Fibroblast of pulmonary artery (primary cell): ENCODE results near the gene NCKAP1.
A peak's percentile ranks its signal among the peaks of the same experiment; 100 is the strongest.
"Not testable (repeated sequence)": the region's sequence is repeated elsewhere in the genome, so short reads cannot be mapped to it uniquely, and the experiment has no call there.

Experiments used
- DNase-seq: peaks from one replicate; pipeline ENCODE4 v3.0.0-alpha.2; 2010; ENCODE audit warnings: low read depth
- H3K4me3 ChIP-seq: replicated peaks from 2 replicates; pipeline ENCODE4 v1.5.1; 2011; ENCODE audit warnings: low read depth, mild to moderate bottlenecking, control low read depth, low read length, moderate library complexity
- CTCF ChIP-seq: IDR thresholded peaks from 2 replicates; pipeline ENCODE4 v1.5.1; 2011; ENCODE audit warnings: mild to moderate bottlenecking, control low read depth, low read length, inconsistent platforms; ENCODE audit errors: missing control alignments

NCKAP1 gene

GRCh38 chr2:183019718-183020442, 18.4 kb downstream of the NCKAP1 start:
- no peak for TF ChIP-seq CTCF
- no peak for DNase-seq

GRCh38 chr2:183017845-183018244, 20.4 kb downstream of the NCKAP1 start:
- not testable (repeated sequence) for H3K4me3 ChIP-seq, DNase-seq

More at GRCh38 chr2:183019718-183020442, 18.4 kb downstream of the NCKAP1 start:
- no peak overlapping the region for H3K4me3 ChIP-seq

GRCh38 chr2:183014005-183014404, 24.3 kb downstream of the NCKAP1 start:
- DNase-seq, result no peak
- TF ChIP-seq CTCF, result no peak
- H3K4me3 ChIP-seq, result no peak overlapping the region

- no peak for DNase-seq
- no peak for TF ChIP-seq CTCF
- no peak overlapping the region for H3K4me3 ChIP-seq
Measured at GRCh38 chr2:183011743-183012142, 26.5 kb downstream of the NCKAP1 start.

- TF ChIP-seq CTCF, result no peak
- no peak overlapping the region for H3K4me3 ChIP-seq
- DNase-seq, result peak; percentile 61
Measured at GRCh38 chr2:183010112-183010511, 28.1 kb downstream of the NCKAP1 start.

GRCh38 chr2:183009249-183009899, 28.9 kb downstream of the NCKAP1 start:
- no peak for TF ChIP-seq CTCF

GRCh38 chr2:183001948-183002347, 36.3 kb downstream of the NCKAP1 start:
- DNase-seq, result no peak
- no peak for TF ChIP-seq CTCF
- H3K4me3 ChIP-seq, result no peak overlapping the region

More at GRCh38 chr2:183009249-183009899, 28.9 kb downstream of the NCKAP1 start:
- no peak overlapping the region for H3K4me3 ChIP-seq
- DNase-seq, result no peak
